ENCODE data around the gene TMSB10.
"Not testable (repeated sequence)": the region's sequence is repeated elsewhere in the genome, so short reads cannot be mapped to it uniquely, and the experiment has no call there.

The TMSB10 gene

DNA sequence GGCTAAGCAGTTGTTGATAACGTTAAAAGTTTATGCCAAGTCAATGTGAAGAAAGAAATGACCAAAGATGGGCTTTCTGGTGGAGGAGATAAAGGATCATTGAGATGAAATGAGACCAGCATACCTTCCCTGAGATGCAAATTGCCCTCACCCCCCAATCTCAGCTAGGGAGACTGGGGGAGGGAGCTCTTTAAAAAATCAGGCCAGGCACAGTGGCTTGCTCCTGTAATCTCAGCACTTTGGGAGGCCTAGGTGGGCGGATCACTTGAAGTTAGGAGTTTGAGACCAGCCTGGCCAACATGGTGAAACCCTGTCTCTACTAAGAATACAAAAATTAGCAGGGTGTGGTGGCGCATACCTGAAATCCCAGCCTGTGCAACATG, 34.6 kb downstream of the TMSB10 start:
- no peak for DNase-seq (ENCODE audit: low spot score)

- no peak for DNase-seq (ENCODE audit: low spot score)
Measured at GRCh38 chr2:84940831-84941412, 35.5 kb downstream of the TMSB10 start.

DNA sequence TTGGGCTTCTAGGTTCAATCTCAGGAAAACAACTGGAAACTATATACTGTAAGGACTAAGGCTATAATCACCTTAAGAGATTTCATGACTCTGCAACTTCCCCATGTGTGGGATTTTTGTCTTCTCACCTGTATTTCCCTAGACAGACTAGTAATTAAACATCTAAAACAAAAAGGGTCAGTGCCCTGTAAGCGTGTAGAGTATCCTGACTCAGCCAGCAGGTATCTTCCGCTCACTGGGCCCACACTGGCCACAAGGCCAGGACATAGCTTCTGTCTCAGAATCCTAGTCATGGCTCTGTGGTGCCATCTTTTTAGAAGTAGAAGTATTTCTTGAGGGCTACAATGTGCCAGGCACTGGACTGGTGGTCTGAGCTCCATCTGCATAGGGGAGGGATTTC, 36.7 kb downstream of the TMSB10 start:
- no peak for DNase-seq (ENCODE audit: low spot score)

GRCh38 chr2:84942964-84943421, 37.5 kb downstream of the TMSB10 start:
- no peak for DNase-seq (ENCODE audit: low spot score)

- DNase-seq (ENCODE audit: low spot score): no peak
Measured at GRCh38 chr2:84944295-84944909, 38.9 kb downstream of the TMSB10 start.

DNA sequence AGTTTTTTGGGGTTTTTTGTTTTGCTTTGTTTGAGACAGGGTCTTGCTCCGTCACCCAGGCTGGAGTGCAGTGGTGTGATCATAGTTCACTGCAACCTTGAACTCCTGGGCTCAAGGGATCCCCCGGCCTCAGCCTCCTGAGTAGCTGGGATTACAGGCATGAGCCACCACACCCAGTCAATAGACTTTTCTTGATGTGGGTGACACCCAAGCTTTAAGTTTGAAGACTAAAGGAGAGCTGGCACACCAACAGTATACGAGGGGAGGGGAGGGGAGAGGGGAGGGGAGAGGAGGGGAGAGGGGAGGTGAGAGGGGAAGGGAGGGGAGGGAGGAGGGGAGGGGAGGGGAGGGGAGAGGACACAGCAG, 40.4 kb downstream of the TMSB10 start:
- DNase-seq (ENCODE audit: low spot score): not testable (repeated sequence)

GRCh38 chr2:84946204-84947009, 41.0 kb downstream of the TMSB10 start:
- DNase-seq (ENCODE audit: low spot score): peak; percentile 17

- no peak for DNase-seq (ENCODE audit: low spot score)
Measured at GRCh38 chr2:84947010-84947593, 41.6 kb downstream of the TMSB10 start.

GRCh38 chr2:84953535-84953934, 48.1 kb downstream of the TMSB10 start:
- no peak for DNase-seq (ENCODE audit: low spot score)

DNA sequence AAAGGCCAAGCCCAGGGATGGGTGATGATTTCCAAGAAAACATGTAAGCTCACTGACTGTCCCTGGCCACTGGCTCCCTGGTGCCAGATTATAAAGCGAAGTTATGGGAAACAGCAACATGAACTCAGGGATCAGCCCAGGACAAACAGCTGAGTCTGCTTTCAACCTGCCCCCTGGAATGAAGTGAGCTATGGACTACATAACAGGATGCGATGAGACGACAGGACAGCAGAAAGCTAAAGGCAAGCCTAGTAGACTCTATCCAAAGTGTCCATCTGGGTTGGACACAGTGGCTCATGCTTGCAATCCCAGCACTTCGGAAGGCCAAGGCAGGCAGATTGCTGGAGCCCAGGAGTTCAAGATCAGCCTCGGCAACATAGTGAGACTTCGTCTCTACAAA, 48.9 kb downstream of the TMSB10 start:
- no peak for DNase-seq (ENCODE audit: low spot score)
